NOMO-1 (cell line): ENCODE data around the gene ACER3.
"Not testable (repeated sequence)": the region's sequence is repeated elsewhere in the genome, so short reads cannot be mapped to it uniquely, and the experiment has no call there.

Source experiments
- DNase-seq, 2 experiments: peaks; one replicate each; lab custom pipeline; 2025; ENCODE audit not compliant: unreplicated experiment in 2 of 2; lab: John Stamatoyannopoulos, UW

ACER3 gene

GRCh38 chr11:77035039-77035438 is 174.3 kb downstream of the ACER3 start:
- DNase-seq: peak; percentile 5 to 55

GRCh38 chr11:77035580-77035979 is 174.9 kb downstream of the ACER3 start:
- no peak for DNase-seq

- DNase-seq: no peak
These were observed 175.7 kb downstream of the ACER3 start for GRCh38 chr11:77036398-77036797.

GRCh38 chr11:77037057-77037456 is 176.3 kb downstream of the ACER3 start:
- DNase-seq: no peak

- DNase-seq: peak in 1 of 2 experiments; percentile 36
These were observed 177.5 kb downstream of the ACER3 start for GRCh38 chr11:77038029-77038824.

- peak; percentile 3 to 53 for DNase-seq
These were observed 178.2 kb downstream of the ACER3 start for GRCh38 chr11:77038825-77039326.

GRCh38 chr11:77039491-77040400 is 179.0 kb downstream of the ACER3 start:
- DNase-seq: peak; percentile 7 to 23

- DNase-seq: no peak
These were observed 179.7 kb downstream of the ACER3 start for GRCh38 chr11:77040401-77040777.

GRCh38 chr11:77040889-77041288 is 180.2 kb downstream of the ACER3 start:
- no peak for DNase-seq

- DNase-seq: no peak
These were observed 181.5 kb downstream of the ACER3 start for GRCh38 chr11:77042111-77042726.

GRCh38 chr11:77044356-77044755 is 183.6 kb downstream of the ACER3 start:
- no peak for DNase-seq

GRCh38 chr11:77044886-77045285 is 184.2 kb downstream of the ACER3 start:
- DNase-seq: no peak

- DNase-seq: no peak
These were observed 185.4 kb downstream of the ACER3 start for GRCh38 chr11:77046060-77046501.

GRCh38 chr11:77047007-77047927 is 186.5 kb downstream of the ACER3 start:
- peak; percentile 72 to 89 for DNase-seq

GRCh38 chr11:77047928-77048446 is 187.3 kb downstream of the ACER3 start:
- DNase-seq: not testable (repeated sequence)

- DNase-seq: no peak
These were observed 188.3 kb downstream of the ACER3 start for GRCh38 chr11:77049026-77049425.

- DNase-seq: no peak
These were observed 190.8 kb downstream of the ACER3 start for GRCh38 chr11:77051511-77051910.

GRCh38 chr11:77052518-77052917 is 191.8 kb downstream of the ACER3 start:
- no peak for DNase-seq

- DNase-seq: no peak
These were observed 192.7 kb downstream of the ACER3 start for GRCh38 chr11:77053217-77054015.
